ENCODE data around the gene LAMC2. TPM values are rescaled to one million over a fixed set of nuclear protein-coding genes. Genes with fewer than 3 reads are reported as not detected.

The LAMC2 gene
- total RNA-seq, 1 experiment from 2014 or later: 0.11 TPM

GRCh38 chr1:183230413-183230812 is 44.3 kb downstream of the LAMC2 start:
- intact Hi-C loops (cut with micrococcal nuclease; ENCODE audit: unreplicated experiment): no loop called here
- Histone ChIP-seq H3K4me3 (ENCODE audit: low read depth, low read length, poor library complexity, severe bottlenecking) (no peak overlapping the region), H3K27ac (ENCODE audit: low read depth, low read length, poor library complexity, severe bottlenecking) (no peak overlapping the region), H3K9me3 (ENCODE audit: low read depth, low read length, poor library complexity, severe bottlenecking) (no peaks in the 10 kb centered on the region), H3K36me3 (ENCODE audit: insufficient read depth, low read length, poor library complexity, severe bottlenecking) (no peaks in the 10 kb centered on the region), H3K4me1 (ENCODE audit: insufficient read depth, low read length, poor library complexity, severe bottlenecking) (peaks cover 14% of the 10 kb centered on the region), H3K27me3 (replicated peaks; ENCODE audit: insufficient read depth, low read depth, low read length, poor library complexity) (no peaks in the 10 kb centered on the region)
- no peak for TF ChIP-seq EZH2 (IDR thresholded peaks at IDR 0.05; ENCODE audit: borderline replicate concordance, low read depth, low read length, poor library complexity, severe bottlenecking)
- TF ChIP-seq CTCF (conservative IDR thresholded peaks at IDR 0.05; ENCODE audit: low read depth, low read length): no peak
- CTCF ChIA-PET: no interaction called here
- POLR2A ChIA-PET (ENCODE audit: low non-redundant PET): no interaction called here
- no peak for DNase-seq (ENCODE audit: low spot score)
- BruUV-seq (replicated peaks): no TSS peak

DNA sequence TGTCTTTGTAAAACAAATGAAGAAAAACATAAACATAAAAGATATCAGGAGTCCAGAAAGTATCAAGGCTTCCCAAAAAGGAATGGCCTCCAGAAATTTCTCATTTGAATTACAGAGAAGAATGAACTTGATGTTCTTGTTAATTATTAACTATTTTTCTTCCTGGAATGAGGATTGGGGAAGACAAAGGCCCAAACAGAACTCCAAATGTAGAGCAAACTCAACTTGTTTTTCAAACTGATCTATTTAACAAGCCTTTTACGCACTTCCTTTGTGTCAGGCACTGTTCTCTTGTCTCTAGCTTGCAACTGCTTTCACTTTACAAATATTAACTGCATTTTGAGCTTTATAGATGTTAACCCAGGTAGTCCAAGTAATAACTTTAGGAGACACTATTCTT is 45.5 kb downstream of the LAMC2 start:
- POLR2A ChIA-PET (ENCODE audit: low non-redundant PET): no interaction called here
- no TSS peak for BruUV-seq (replicated peaks)
- Histone ChIP-seq H3K4me3 (ENCODE audit: low read depth, low read length, poor library complexity, severe bottlenecking) (no peak overlapping the region), H3K27me3 (replicated peaks; ENCODE audit: insufficient read depth, low read depth, low read length, poor library complexity) (no peaks in the 10 kb centered on the region), H3K27ac (ENCODE audit: low read depth, low read length, poor library complexity, severe bottlenecking) (no peak overlapping the region), H3K36me3 (ENCODE audit: insufficient read depth, low read length, poor library complexity, severe bottlenecking) (no peaks in the 10 kb centered on the region), H3K9me3 (ENCODE audit: low read depth, low read length, poor library complexity, severe bottlenecking) (no peaks in the 10 kb centered on the region), H3K4me1 (ENCODE audit: insufficient read depth, low read length, poor library complexity, severe bottlenecking) (peaks cover 19% of the 10 kb centered on the region)
- intact Hi-C loops (cut with micrococcal nuclease; ENCODE audit: unreplicated experiment): no loop called here
- TF ChIP-seq CTCF (conservative IDR thresholded peaks at IDR 0.05; ENCODE audit: low read depth, low read length) (no peak), EZH2 (IDR thresholded peaks at IDR 0.05; ENCODE audit: borderline replicate concordance, low read depth, low read length, poor library complexity, severe bottlenecking) (no peak)
- CTCF ChIA-PET: no interaction called here
- no peak for DNase-seq (ENCODE audit: low spot score)

GRCh38 chr1:183233113-183233512 is 47.0 kb downstream of the LAMC2 start:
- DNase-seq (ENCODE audit: low spot score): no peak
- no peak overlapping the region for H3K4me3 ChIP-seq (ENCODE audit: low read depth, low read length, poor library complexity, severe bottlenecking)
- POLR2A ChIA-PET (ENCODE audit: low non-redundant PET): no interaction called here
- intact Hi-C loops (cut with micrococcal nuclease; ENCODE audit: unreplicated experiment): no loop called here
- no peaks in the 10 kb centered on the region for H3K36me3 ChIP-seq (ENCODE audit: insufficient read depth, low read length, poor library complexity, severe bottlenecking)
- CTCF ChIA-PET: no interaction called here
- H3K9me3 ChIP-seq (ENCODE audit: low read depth, low read length, poor library complexity, severe bottlenecking): no peaks in the 10 kb centered on the region
- H3K27ac ChIP-seq (ENCODE audit: low read depth, low read length, poor library complexity, severe bottlenecking): no peak overlapping the region
- no peaks in the 10 kb centered on the region for H3K27me3 ChIP-seq (replicated peaks; ENCODE audit: insufficient read depth, low read depth, low read length, poor library complexity)
- BruUV-seq (replicated peaks): no TSS peak
- H3K4me1 ChIP-seq (ENCODE audit: insufficient read depth, low read length, poor library complexity, severe bottlenecking): peaks cover 19% of the 10 kb centered on the region
- no peak for TF ChIP-seq CTCF (conservative IDR thresholded peaks at IDR 0.05; ENCODE audit: low read depth, low read length)
- no peak for TF ChIP-seq EZH2 (IDR thresholded peaks at IDR 0.05; ENCODE audit: borderline replicate concordance, low read depth, low read length, poor library complexity, severe bottlenecking)

Data from A673 (cell line).